ENCODE measurements around the gene DOP1A.

GRCh38 chr6:83097204-83097603 lies 29.7 kb downstream of the DOP1A start:
- TF ChIP-seq CTCF (IDR thresholded peaks at IDR 0.05) (no peak), POLR2AphosphoS5 (IDR thresholded peaks at IDR 0.05) (no peak), POLR2A (IDR thresholded peaks at IDR 0.05) (no peak), EP300 (IDR thresholded peaks at IDR 0.05) (no peak)

Data from sigmoid colon (tissue), 4 donors.